Measurements from ENCODE around the gene MECR. TPM values are rescaled to one million over a fixed set of nuclear protein-coding genes. Genes with fewer than 3 reads are reported as not detected.

Gene MECR
- total RNA-seq, 1 experiment from 2014 or later: 25.3 TPM

GRCh38 chr1:29172415-29172939 lies 58.3 kb downstream of the MECR start:
- H3K9ac ChIP-seq (ENCODE audit: low read length): no peak overlapping the region
- H3K4me1 ChIP-seq (ENCODE audit: low read length): peaks cover 24% of the 10 kb centered on the region
- H2AFZ ChIP-seq (ENCODE audit: low read length): no peak overlapping the region
- H3K4me2 ChIP-seq (ENCODE audit: low read depth, low read length, poor library complexity, severe bottlenecking): no peak overlapping the region
- no peak overlapping the region for H3K4me3 ChIP-seq (ENCODE audit: low read length)
- no peaks in the 10 kb centered on the region for H3K27me3 ChIP-seq (ENCODE audit: low read length)
- no peak for DNase-seq
- H3K9me3 ChIP-seq (ENCODE audit: low read length): no peaks in the 10 kb centered on the region
- peaks cover 34% of the 10 kb centered on the region for H3K36me3 ChIP-seq (ENCODE audit: insufficient read depth, low read length)
- H4K20me1 ChIP-seq (ENCODE audit: insufficient read depth, low read depth, low read length): peaks cover 58% of the 10 kb centered on the region
- peaks cover 98% of the 10 kb centered on the region for H3K79me2 ChIP-seq (ENCODE audit: low read length)
- H3K27ac ChIP-seq (ENCODE audit: low read length): no peak overlapping the region
- H3K9me2 ChIP-seq (replicated peaks; ENCODE audit: insufficient read depth, low read length): no peaks in the 10 kb centered on the region

GRCh38 chr1:29171521-29171920 lies 59.2 kb downstream of the MECR start:
- H3K9me2 ChIP-seq (replicated peaks; ENCODE audit: insufficient read depth, low read length): no peaks in the 10 kb centered on the region
- peaks cover 32% of the 10 kb centered on the region for H3K36me3 ChIP-seq (ENCODE audit: insufficient read depth, low read length)
- H3K4me3 ChIP-seq (ENCODE audit: low read length): no peak overlapping the region
- no peak overlapping the region for H3K27ac ChIP-seq (ENCODE audit: low read length)
- peaks cover 58% of the 10 kb centered on the region for H4K20me1 ChIP-seq (ENCODE audit: insufficient read depth, low read depth, low read length)
- no peak overlapping the region for H3K9ac ChIP-seq (ENCODE audit: low read length)
- H3K4me2 ChIP-seq (ENCODE audit: low read depth, low read length, poor library complexity, severe bottlenecking): peak overlapping the region; percentile 6
- H3K79me2 ChIP-seq (ENCODE audit: low read length): peaks cover 98% of the 10 kb centered on the region
- no peaks in the 10 kb centered on the region for H3K9me3 ChIP-seq (ENCODE audit: low read length)
- peaks cover 24% of the 10 kb centered on the region for H3K4me1 ChIP-seq (ENCODE audit: low read length)
- H2AFZ ChIP-seq (ENCODE audit: low read length): no peak overlapping the region
- no peak for DNase-seq
- no peaks in the 10 kb centered on the region for H3K27me3 ChIP-seq (ENCODE audit: low read length)

- Histone ChIP-seq H4K20me1 (ENCODE audit: insufficient read depth, low read depth, low read length) (peaks cover 56% of the 10 kb centered on the region), H3K79me2 (ENCODE audit: low read length) (peaks cover 98% of the 10 kb centered on the region), H3K4me1 (ENCODE audit: low read length) (peaks cover 24% of the 10 kb centered on the region), H3K4me2 (ENCODE audit: low read depth, low read length, poor library complexity, severe bottlenecking) (peak overlapping the region; percentile 6), H3K9me2 (replicated peaks; ENCODE audit: insufficient read depth, low read length) (no peaks in the 10 kb centered on the region), H3K27me3 (ENCODE audit: low read length) (no peaks in the 10 kb centered on the region), H2AFZ (ENCODE audit: low read length) (no peak overlapping the region), H3K4me3 (ENCODE audit: low read length) (no peak overlapping the region), H3K27ac (ENCODE audit: low read length) (no peak overlapping the region), H3K9ac (ENCODE audit: low read length) (no peak overlapping the region), H3K9me3 (ENCODE audit: low read length) (no peaks in the 10 kb centered on the region), H3K36me3 (ENCODE audit: insufficient read depth, low read length) (peaks cover 36% of the 10 kb centered on the region)
- no peak for DNase-seq
These were observed 59.6 kb downstream of the MECR start for GRCh38 chr1:29171089-29171488.

- Histone ChIP-seq H3K27ac (ENCODE audit: low read length) (no peak overlapping the region), H3K27me3 (ENCODE audit: low read length) (no peaks in the 10 kb centered on the region)
These were observed 60.8 kb downstream of the MECR start for GRCh38 chr1:29169976-29170375.

GRCh38 chr1:29167904-29168303 lies 62.8 kb downstream of the MECR start:
- peaks cover 71% of the 10 kb centered on the region for H4K20me1 ChIP-seq (ENCODE audit: insufficient read depth, low read depth, low read length)
- H3K4me3 ChIP-seq (ENCODE audit: low read length): no peak overlapping the region
- no peak overlapping the region for H2AFZ ChIP-seq (ENCODE audit: low read length)
- peaks cover 24% of the 10 kb centered on the region for H3K4me1 ChIP-seq (ENCODE audit: low read length)
- H3K9ac ChIP-seq (ENCODE audit: low read length): no peak overlapping the region
- no peaks in the 10 kb centered on the region for H3K9me3 ChIP-seq (ENCODE audit: low read length)
- H3K36me3 ChIP-seq (ENCODE audit: insufficient read depth, low read length): peaks cover 68% of the 10 kb centered on the region
- H3K27me3 ChIP-seq (ENCODE audit: low read length): no peaks in the 10 kb centered on the region
- no peak overlapping the region for H3K27ac ChIP-seq (ENCODE audit: low read length)
- DNase-seq: no peak
- no peak overlapping the region for H3K4me2 ChIP-seq (ENCODE audit: low read depth, low read length, poor library complexity, severe bottlenecking)
- peaks cover 100% of the 10 kb centered on the region for H3K79me2 ChIP-seq (ENCODE audit: low read length)
- H3K9me2 ChIP-seq (replicated peaks; ENCODE audit: insufficient read depth, low read length): no peaks in the 10 kb centered on the region

More at GRCh38 chr1:29169976-29170375, 60.8 kb downstream of the MECR start:
- no peaks in the 10 kb centered on the region for H3K9me3 ChIP-seq (ENCODE audit: low read length)
- no peak overlapping the region for H3K4me3 ChIP-seq (ENCODE audit: low read length)
- DNase-seq: no peak
- H3K79me2 ChIP-seq (ENCODE audit: low read length): peaks cover 100% of the 10 kb centered on the region
- H2AFZ ChIP-seq (ENCODE audit: low read length): no peak overlapping the region
- no peak overlapping the region for H3K9ac ChIP-seq (ENCODE audit: low read length)
- H3K4me2 ChIP-seq (ENCODE audit: low read depth, low read length, poor library complexity, severe bottlenecking): no peak overlapping the region
- H4K20me1 ChIP-seq (ENCODE audit: insufficient read depth, low read depth, low read length): peaks cover 56% of the 10 kb centered on the region
- H3K4me1 ChIP-seq (ENCODE audit: low read length): peaks cover 24% of the 10 kb centered on the region
- H3K36me3 ChIP-seq (ENCODE audit: insufficient read depth, low read length): peaks cover 48% of the 10 kb centered on the region
- H3K9me2 ChIP-seq (replicated peaks; ENCODE audit: insufficient read depth, low read length): no peaks in the 10 kb centered on the region

- no peaks in the 10 kb centered on the region for H3K9me3 ChIP-seq (ENCODE audit: low read length)
- no peak overlapping the region for H3K9ac ChIP-seq (ENCODE audit: low read length)
- H4K20me1 ChIP-seq (ENCODE audit: insufficient read depth, low read depth, low read length): peaks cover 59% of the 10 kb centered on the region
- no peak for DNase-seq
- H3K4me1 ChIP-seq (ENCODE audit: low read length): peaks cover 10% of the 10 kb centered on the region
- peaks cover 69% of the 10 kb centered on the region for H3K36me3 ChIP-seq (ENCODE audit: insufficient read depth, low read length)
- no peak overlapping the region for H3K27ac ChIP-seq (ENCODE audit: low read length)
- H2AFZ ChIP-seq (ENCODE audit: low read length): no peak overlapping the region
- H3K4me2 ChIP-seq (ENCODE audit: low read depth, low read length, poor library complexity, severe bottlenecking): no peak overlapping the region
- H3K79me2 ChIP-seq (ENCODE audit: low read length): peaks cover 98% of the 10 kb centered on the region
- no peaks in the 10 kb centered on the region for H3K27me3 ChIP-seq (ENCODE audit: low read length)
- no peak overlapping the region for H3K4me3 ChIP-seq (ENCODE audit: low read length)
- no peaks in the 10 kb centered on the region for H3K9me2 ChIP-seq (replicated peaks; ENCODE audit: insufficient read depth, low read length)
These were observed 64.3 kb downstream of the MECR start for GRCh38 chr1:29166291-29166878.

- peaks cover 97% of the 10 kb centered on the region for H3K79me2 ChIP-seq (ENCODE audit: low read length)
- H3K36me3 ChIP-seq (ENCODE audit: insufficient read depth, low read length): peaks cover 75% of the 10 kb centered on the region
- no peak overlapping the region for H2AFZ ChIP-seq (ENCODE audit: low read length)
- H3K4me1 ChIP-seq (ENCODE audit: low read length): no peaks in the 10 kb centered on the region
- no peaks in the 10 kb centered on the region for H3K9me3 ChIP-seq (ENCODE audit: low read length)
- no peak overlapping the region for H3K9ac ChIP-seq (ENCODE audit: low read length)
- peaks cover 43% of the 10 kb centered on the region for H4K20me1 ChIP-seq (ENCODE audit: insufficient read depth, low read depth, low read length)
- H3K4me3 ChIP-seq (ENCODE audit: low read length): no peak overlapping the region
- H3K9me2 ChIP-seq (replicated peaks; ENCODE audit: insufficient read depth, low read length): no peaks in the 10 kb centered on the region
- no peak overlapping the region for H3K27ac ChIP-seq (ENCODE audit: low read length)
- DNase-seq: no peak
- no peaks in the 10 kb centered on the region for H3K27me3 ChIP-seq (ENCODE audit: low read length)
- no peak overlapping the region for H3K4me2 ChIP-seq (ENCODE audit: low read depth, low read length, poor library complexity, severe bottlenecking)
These were observed 66.1 kb downstream of the MECR start for GRCh38 chr1:29164588-29164987.

GRCh38 chr1:29162476-29163138 lies 68.1 kb downstream of the MECR start:
- no peaks in the 10 kb centered on the region for H3K9me2 ChIP-seq (replicated peaks; ENCODE audit: insufficient read depth, low read length)
- H3K27ac ChIP-seq (ENCODE audit: low read length): no peak overlapping the region
- no peaks in the 10 kb centered on the region for H3K9me3 ChIP-seq (ENCODE audit: low read length)
- peaks cover 69% of the 10 kb centered on the region for H3K36me3 ChIP-seq (ENCODE audit: insufficient read depth, low read length)
- no peaks in the 10 kb centered on the region for H3K4me1 ChIP-seq (ENCODE audit: low read length)
- no peaks in the 10 kb centered on the region for H3K27me3 ChIP-seq (ENCODE audit: low read length)
- peaks cover 31% of the 10 kb centered on the region; the same call in 1 of the 2 replicates for H4K20me1 ChIP-seq (ENCODE audit: insufficient read depth, low read depth, low read length)
- no peak overlapping the region for H2AFZ ChIP-seq (ENCODE audit: low read length)
- no peak overlapping the region for H3K4me2 ChIP-seq (ENCODE audit: low read depth, low read length, poor library complexity, severe bottlenecking)
- H3K9ac ChIP-seq (ENCODE audit: low read length): no peak overlapping the region
- peaks cover 83% of the 10 kb centered on the region for H3K79me2 ChIP-seq (ENCODE audit: low read length)
- no peak overlapping the region for H3K4me3 ChIP-seq (ENCODE audit: low read length)
- no peak for DNase-seq
